Peyer's patch (tissue), 4 donors: Measurements from ENCODE around the gene CRACDL.

Experiments
- POLR2A ChIP-seq, 2 donors: fragments of 450-650 bp; IDR thresholded peaks; one replicate each; pipeline ENCODE4 v1.5.1; 2017; ENCODE audit warnings: antibody characterized with exemption in 2 of 2, mild to moderate bottlenecking in 2 of 2, moderate library complexity in 2 of 2
- TF ChIP-seq, protein P1 (sequence below), 6 experiments: fragments of 450-650 bp in 4 of 6; fragments of 200-600 bp in 2 of 6; sonication (generic) in 1 of 6; IDR thresholded peaks; one replicate each; pipeline ENCODE4 v1.5.1; 2017 to 2019; ENCODE audit warnings: antibody characterized with exemption in 6 of 6, mild to moderate bottlenecking in 3 of 6, moderate library complexity in 1 of 6

DNA sequence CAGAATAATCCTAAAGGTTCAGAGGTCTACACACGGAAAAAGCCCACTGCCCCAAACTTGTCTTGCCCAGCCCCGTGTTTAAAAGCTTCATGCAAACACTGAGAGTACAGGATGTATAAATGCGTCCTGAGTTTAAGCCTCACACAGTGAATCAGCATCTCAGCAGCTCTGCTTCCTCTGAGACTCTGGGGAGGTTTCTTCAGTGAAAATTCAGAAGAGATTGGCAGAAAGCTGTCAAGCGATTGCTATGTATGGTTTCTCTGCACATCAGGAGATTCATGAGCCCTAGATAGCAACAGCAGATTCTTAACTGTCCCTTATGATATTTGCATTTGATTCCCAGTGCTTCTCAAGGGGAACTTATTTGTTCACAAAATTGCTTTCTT, 27.1 kb downstream of the CRACDL start:
- TF ChIP-seq, protein P1, sequence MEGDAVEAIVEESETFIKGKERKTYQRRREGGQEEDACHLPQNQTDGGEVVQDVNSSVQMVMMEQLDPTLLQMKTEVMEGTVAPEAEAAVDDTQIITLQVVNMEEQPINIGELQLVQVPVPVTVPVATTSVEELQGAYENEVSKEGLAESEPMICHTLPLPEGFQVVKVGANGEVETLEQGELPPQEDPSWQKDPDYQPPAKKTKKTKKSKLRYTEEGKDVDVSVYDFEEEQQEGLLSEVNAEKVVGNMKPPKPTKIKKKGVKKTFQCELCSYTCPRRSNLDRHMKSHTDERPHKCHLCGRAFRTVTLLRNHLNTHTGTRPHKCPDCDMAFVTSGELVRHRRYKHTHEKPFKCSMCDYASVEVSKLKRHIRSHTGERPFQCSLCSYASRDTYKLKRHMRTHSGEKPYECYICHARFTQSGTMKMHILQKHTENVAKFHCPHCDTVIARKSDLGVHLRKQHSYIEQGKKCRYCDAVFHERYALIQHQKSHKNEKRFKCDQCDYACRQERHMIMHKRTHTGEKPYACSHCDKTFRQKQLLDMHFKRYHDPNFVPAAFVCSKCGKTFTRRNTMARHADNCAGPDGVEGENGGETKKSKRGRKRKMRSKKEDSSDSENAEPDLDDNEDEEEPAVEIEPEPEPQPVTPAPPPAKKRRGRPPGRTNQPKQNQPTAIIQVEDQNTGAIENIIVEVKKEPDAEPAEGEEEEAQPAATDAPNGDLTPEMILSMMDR (IDR thresholded peaks at IDR 0.05) = no peak
- no peak for TF ChIP-seq POLR2A (IDR thresholded peaks at IDR 0.05)
